Endothelial cell of hepatic sinusoid (primary cell): Measurements from ENCODE around the gene CRAMP1.

Source experiments
- in situ Hi-C: cut with HindIII; loops from 2 replicates; pipeline ENCODE4 v1.10.0; 2017; ENCODE audit warnings: low sequenced_read_pairs

CRAMP1 gene

DNA sequence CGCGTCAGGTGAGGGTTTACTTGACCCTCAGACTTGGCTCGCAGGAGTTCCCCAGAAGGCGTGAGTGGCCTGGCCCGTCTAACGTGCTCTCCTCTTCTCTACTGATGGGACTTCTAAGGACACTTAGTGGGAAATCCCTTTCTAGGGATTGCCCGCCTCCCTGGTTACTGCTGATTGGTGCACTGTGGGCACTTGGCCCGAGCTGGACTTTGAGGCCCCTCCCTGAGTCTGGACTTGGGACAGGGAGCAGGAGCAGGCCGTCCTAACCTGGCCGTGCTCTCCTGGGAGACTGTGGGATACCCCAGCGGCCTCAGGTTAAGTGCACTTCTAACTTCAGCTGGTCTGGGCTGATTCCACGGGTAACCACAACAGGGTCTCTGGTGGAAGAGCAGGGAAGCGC is 15.0 kb upstream of the CRAMP1 start:
- in situ Hi-C loops: no loop called here

DNA sequence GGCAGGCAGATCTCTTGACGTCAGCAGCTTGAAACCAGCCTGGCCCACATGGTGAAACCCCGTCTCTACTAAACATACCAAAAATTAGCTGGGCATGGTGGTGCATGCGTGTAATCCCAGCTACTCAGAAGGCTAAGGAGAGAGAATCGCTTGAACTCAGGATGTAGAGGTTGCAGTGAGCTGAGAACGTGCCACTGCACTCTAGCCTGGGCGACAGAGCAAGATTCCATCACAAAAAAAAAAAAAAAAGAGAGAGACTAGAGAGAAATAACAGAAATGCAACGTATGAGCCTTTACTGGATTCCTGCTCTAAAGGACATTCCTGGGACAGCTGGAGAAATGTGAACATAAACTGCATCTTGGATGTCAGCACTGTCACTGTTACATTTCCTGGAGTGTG is 11.1 kb upstream of the CRAMP1 start:
- in situ Hi-C loops: no loop called here

- in situ Hi-C loops: no loop called here
These were observed 10.7 kb upstream of the CRAMP1 start for GRCh38 chr16:1601489-1601888.

- in situ Hi-C loops: no loop called here
These were observed 9.9 kb upstream of the CRAMP1 start for GRCh38 chr16:1602285-1602684.

GRCh38 chr16:1606774-1607173 is 5.4 kb upstream of the CRAMP1 start:
- in situ Hi-C loops: no loop called here

GRCh38 chr16:1607971-1608370 is 4.2 kb upstream of the CRAMP1 start:
- in situ Hi-C loops: no loop called here

DNA sequence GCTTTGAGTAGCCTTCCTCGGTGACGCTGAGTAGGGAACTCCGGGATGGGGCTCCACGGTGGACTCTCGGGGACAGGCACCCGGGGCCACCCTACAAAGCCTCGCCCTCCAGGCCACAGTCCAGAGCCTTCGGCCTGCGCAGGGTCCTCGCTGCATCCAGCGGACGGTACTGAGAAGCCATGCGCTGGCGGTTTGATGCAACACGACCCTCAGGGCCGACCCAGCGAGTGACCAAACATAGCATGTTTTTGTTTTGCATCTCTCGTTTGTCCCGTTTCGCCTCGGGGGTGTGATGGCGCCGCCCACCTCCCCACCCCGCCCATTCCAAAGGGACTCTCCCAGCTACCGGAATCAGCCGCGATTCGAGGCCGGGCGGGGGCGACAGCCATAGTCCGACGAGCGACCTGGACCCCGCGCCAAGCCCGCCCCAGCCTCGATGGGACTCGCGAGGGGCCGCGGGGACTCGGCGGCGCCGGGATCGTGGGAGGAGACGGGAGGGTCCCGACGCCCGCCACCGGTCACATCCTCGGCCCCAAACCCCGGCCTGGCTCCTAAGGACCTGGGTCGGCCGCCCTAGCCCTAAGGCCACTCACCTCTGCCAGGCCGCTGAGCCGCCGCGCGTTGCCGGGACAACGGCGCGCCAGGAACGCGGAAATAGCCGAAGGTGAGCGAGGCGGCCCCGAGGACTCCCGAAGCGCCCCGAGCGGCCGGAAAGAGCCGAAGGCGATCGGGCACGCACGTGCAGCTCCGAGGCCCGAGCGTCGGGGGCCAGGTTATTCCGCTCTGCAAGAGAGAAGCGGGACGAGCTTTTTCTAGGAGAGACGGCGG is 1.9 kb upstream of the CRAMP1 start:
- in situ Hi-C loops: no loop called here

DNA sequence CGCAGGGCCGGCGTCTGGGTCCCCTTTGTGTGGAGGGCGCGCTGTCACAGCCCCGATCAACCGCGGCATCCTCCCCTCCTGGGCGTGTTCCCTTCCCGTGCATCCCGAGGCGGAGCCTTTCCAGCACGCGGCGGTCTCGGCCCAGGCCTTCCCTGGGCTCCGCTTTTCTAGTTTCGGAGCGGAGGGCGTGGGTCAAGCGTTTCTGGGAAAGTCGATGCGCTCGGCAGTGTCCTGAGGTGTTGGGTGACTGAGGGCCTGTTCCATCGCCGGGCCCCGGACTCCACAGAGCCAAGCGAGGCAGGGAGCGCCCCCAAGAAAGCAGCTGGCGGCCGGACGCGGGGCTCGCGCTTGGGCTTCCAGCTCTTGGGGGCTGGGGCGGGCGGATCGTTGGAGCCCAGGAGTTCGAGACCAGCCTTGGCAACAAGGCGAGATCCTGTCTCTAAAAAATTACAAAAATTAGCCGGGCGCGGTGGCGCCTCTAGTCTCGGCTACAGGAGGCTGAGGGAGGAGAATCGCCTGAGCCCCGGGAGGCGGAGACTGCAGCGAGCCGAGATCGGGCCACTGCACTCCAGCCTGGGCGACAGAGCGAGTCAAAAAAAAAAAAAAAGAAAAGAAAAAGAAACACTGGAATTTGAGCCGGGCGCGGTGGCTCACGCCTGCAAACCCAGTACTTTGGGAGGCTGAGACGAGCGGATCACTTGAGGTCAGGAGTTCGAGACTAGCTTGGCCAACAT is 1.1 kb upstream of the CRAMP1 start:
- in situ Hi-C loops: no loop called here

DNA sequence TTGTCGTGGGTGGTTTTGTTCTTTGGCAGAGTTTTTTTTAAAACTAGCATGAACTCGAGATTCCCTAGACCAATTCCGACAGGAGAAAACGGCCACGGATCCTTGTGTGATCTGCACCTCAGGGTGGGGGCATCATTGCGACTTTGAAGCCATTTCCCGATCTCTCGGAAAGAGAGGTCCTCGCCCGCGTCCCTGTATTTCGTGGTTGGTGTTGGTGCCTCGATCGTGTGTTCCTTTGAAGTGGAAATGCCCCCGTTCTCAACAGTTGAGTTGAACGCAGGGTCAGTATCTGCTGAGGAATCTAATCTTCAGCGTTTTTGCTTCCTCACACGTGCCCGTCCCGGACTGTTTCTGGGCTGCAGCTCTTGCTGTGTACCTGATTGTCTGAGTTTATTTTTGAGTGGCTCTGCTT is 1.1 kb downstream of the CRAMP1 start:
- in situ Hi-C loops: no loop called here

DNA sequence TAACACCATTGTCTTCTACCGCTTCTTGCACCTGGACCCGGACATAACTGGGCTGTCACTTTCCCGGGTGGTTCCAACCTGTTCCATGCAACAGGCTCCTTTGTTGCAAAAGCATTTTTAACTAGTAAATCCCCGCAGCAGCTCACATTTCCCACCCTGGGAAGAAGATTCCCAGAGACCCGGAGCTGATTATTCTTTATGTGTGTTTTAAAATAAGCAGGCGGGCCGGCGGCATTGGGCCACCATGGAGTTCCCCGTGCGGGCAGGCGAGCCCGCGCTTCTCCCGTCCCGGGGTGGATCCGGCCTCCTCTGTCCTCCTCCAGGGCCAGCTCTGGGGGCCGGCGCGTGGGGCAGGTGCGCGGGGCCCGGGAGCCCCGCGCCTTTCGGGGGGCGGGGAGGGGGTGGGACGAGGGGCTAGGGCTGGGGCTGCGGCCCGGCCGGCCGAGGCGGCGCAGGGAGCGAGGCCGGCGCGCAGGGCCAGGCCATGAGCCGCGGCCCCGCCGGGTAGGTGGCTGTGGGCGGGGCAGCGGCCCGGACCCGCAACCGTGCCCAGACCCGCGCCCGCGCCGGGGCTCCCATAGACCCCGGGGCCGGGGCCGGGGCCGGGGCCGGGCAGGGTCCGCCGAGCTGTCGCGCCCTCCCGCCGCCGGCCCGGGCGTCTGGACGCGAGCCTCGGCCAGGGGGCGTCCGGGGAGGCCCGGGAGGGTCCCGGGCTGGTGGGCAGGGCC is 1.7 kb downstream of the CRAMP1 start:
- in situ Hi-C loops: no loop called here

DNA sequence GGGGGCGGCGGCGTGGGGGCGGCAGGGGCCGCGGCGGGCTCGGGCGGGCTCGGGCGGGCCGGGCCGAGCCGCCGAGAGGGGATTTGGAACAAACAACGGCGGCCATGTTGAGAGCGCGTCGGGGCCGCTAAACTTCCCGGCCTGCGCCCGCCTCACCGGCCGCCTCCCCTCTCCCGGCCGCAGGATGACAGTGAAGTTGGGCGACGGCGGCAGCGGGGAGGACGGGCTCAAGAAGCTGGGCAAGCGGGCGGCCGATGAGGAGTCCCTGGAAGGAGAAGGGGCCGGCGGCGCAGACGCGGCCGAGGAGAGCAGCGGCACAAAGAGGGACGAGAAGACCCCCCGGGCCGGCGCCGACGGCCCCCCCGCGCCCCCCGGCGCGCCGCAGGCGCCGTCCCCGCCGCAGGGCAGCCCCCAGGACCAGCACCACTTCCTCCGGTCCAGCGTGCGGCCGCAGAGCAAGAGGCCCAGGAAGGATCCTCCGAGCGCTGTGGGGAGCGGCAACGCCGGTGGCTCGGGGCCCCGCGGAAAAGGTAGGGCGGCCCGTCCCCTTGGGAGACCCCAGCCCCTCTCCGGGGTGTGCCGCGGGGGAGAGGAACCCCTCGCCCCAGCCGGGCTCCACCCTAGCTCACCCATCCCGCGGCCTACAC is 2.4 kb downstream of the CRAMP1 start:
- in situ Hi-C loops: no loop called here

GRCh38 chr16:1615761-1616160 is 3.6 kb downstream of the CRAMP1 start:
- in situ Hi-C loops: no loop called here

DNA sequence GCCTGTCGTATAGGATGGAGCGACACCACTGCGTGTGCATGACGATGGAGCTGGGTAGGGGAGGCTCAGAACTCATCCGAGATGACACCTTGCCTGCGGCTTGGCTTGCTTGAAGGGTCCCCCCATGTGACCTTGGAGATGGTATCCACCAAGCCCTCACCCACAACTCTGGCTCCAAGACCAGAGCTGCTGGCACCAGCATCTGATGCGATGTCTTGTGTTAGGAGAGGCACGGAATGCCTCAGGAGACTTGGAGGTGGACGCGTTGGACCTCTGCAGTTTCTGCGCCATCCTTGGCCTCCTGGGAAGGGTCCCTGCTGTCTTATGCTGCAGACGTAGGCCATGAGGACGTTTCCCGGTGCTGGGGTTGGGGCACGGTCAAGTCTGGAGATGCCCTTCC is 7.8 kb downstream of the CRAMP1 start:
- in situ Hi-C loops: no loop called here

GRCh38 chr16:1620391-1620790 is 8.2 kb downstream of the CRAMP1 start:
- in situ Hi-C loops: no loop called here

DNA sequence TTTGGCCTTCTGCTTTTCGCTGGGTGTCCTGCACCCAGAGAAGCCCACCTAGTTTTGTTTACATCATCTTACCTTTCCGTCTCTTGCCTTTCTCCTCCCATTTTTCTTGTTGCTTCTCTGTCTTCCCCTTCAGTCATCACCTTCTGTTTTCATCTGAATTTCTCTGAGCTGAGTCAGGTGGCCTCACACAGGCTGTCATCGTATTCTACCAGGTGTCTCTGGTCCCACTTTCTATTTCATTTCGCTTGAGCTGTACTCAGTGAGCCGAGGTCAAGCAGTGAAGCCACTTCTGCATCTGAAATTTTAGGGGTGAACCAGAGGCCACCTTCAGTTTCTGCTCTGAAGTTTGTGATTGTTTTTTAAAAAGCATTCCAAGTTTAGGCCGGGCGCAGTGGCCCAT is 9.7 kb downstream of the CRAMP1 start:
- in situ Hi-C loops: no loop called here

DNA sequence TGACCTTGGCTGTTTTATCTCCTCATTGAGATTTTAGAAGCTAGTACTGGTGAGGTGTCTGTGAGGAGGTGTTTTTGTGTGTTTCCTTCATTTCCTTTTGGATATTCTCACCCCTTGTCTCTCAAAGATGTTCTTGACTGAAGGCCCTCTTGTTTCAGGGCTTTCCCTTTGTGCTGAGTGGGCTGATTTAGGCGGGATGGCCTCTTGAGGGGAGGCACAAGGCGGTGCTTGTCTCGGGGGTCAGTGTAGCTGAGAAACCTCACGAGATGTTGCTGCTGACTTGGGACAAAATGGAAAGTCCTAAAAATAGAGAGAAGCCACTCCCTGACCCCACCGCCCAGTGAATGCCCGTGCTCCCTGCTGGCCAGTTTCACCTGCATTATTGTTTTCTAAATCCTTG is 14.2 kb downstream of the CRAMP1 start:
- in situ Hi-C loops: no loop called here

GRCh38 chr16:1626776-1627175 is 14.6 kb downstream of the CRAMP1 start:
- in situ Hi-C loops: no loop called here

GRCh38 chr16:1630450-1631213 is 18.5 kb downstream of the CRAMP1 start:
- in situ Hi-C loops: no loop called here

GRCh38 chr16:1631230-1631629 is 19.1 kb downstream of the CRAMP1 start:
- in situ Hi-C loops: no loop called here

DNA sequence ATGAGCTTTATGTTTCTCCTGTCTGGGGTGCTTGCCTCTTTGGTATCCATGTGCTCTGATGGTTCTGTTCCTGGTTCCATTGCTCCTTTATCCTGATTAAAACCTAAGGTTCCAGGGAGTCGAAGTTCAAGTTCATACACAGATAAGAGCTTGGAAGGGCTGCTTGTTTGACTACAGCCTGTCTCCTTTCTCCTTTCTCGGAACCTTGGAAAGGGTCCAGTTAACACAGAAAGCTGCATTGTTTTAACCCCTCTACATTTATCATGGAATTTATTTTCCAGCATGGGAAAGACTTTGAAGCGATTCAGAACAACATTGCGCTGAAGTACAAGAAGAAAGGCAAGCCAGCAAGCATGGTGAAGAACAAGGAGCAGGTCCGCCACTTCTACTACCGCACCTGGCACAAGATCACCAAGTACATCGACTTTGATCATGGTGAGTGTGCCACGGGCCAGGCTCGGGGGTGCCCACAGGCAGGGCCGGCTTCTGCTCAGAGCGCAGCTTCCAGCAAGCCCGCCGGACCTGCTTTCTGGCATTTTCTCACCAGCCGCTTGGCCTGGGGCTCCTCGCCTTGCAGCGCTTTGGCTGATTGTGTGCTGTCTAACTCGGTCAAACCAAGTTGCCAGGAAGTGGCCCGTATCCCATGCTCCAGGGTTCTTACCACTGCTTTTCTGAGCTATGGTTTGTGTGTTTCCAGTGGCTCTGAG is 19.9 kb downstream of the CRAMP1 start:
- in situ Hi-C loops: no loop called here
